ENCODE results near the gene C6orf15. TPM values are rescaled to one million over a fixed set of nuclear protein-coding genes. Genes with fewer than 3 reads are reported as not detected.

The C6orf15 gene
- total RNA-seq, 1 donor from 2014 or later, result not detected

DNA sequence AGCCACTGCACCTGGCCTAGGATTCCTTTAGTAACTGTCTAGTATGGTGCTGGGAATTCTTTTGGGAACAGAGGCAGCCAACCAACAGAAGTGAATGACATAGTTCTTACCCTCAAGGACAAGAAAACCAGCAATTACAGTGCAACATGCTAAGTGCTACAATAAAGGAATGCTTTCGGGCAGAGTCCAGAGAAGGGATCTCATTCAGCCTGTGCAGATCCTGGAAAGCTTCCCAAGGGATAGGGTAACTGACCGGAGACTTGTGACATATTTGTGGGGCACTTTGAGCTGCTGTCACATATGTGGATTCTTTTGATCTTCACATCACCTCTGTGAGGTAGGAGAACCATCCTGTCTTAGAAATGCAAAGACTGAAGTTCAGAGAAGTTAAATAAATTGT lies 46.8 kb downstream of the C6orf15 start:
- Mint-ChIP-seq H3K9me3 (peaks cover 5% of the 10 kb centered on the region), H3K27me3 (no peaks in the 10 kb centered on the region), H3K36me3 (no peaks in the 10 kb centered on the region), H3K4me3 (peak overlapping the region; percentile 69), H3K4me1 (ENCODE audit: unreplicated experiment) (peaks cover 19% of the 10 kb centered on the region), H3K27ac (peak overlapping the region; percentile 93)
- TF ChIP-seq, protein P1, sequence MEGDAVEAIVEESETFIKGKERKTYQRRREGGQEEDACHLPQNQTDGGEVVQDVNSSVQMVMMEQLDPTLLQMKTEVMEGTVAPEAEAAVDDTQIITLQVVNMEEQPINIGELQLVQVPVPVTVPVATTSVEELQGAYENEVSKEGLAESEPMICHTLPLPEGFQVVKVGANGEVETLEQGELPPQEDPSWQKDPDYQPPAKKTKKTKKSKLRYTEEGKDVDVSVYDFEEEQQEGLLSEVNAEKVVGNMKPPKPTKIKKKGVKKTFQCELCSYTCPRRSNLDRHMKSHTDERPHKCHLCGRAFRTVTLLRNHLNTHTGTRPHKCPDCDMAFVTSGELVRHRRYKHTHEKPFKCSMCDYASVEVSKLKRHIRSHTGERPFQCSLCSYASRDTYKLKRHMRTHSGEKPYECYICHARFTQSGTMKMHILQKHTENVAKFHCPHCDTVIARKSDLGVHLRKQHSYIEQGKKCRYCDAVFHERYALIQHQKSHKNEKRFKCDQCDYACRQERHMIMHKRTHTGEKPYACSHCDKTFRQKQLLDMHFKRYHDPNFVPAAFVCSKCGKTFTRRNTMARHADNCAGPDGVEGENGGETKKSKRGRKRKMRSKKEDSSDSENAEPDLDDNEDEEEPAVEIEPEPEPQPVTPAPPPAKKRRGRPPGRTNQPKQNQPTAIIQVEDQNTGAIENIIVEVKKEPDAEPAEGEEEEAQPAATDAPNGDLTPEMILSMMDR (conservative IDR thresholded peaks at IDR 0.05), result no peak
- DNase-seq (ENCODE audit: extremely low spot score, unreplicated experiment), result no peak

GRCh38 chr6:31063906-31064435 lies 48.4 kb downstream of the C6orf15 start:
- Mint-ChIP-seq H3K9me3 (peaks cover 5% of the 10 kb centered on the region), H3K36me3 (no peaks in the 10 kb centered on the region), H3K27ac (peak overlapping the region; percentile 94), H3K4me1 (ENCODE audit: unreplicated experiment) (peaks cover 15% of the 10 kb centered on the region), H3K27me3 (no peaks in the 10 kb centered on the region), H3K4me3 (peak overlapping the region; percentile 35)
- no peak for DNase-seq (ENCODE audit: extremely low spot score, unreplicated experiment)
- TF ChIP-seq, protein P1 (conservative IDR thresholded peaks at IDR 0.05), result no peak

Other genes with a start within 250 kb of the C6orf15 start
- gene DDR1, start 228.1 kb downstream of the C6orf15 start, total RNA-seq (ENCODE audit: low replicate concordance), result 197 and 315 TPM in 2 replicates
- 40.8 and 78.7 TPM in 2 replicates for gene GTF2H4, start 204.4 kb downstream of the C6orf15 start, total RNA-seq (ENCODE audit: low replicate concordance)
- 43.8 and 79.4 TPM in 2 replicates for gene VARS2, start 198.3 kb downstream of the C6orf15 start, total RNA-seq (ENCODE audit: low replicate concordance)
- gene SFTA2, start 180.4 kb downstream of the C6orf15 start, total RNA-seq (ENCODE audit: low replicate concordance), result 2.7 and 3.6 TPM in 2 replicates
- gene MUCL3, start 171.6 kb downstream of the C6orf15 start, total RNA-seq (ENCODE audit: low replicate concordance), result 0.31 and 3.5 TPM in 2 replicates
- 0.43 and 0.65 TPM in 2 replicates for gene MUC21, start 128.9 kb downstream of the C6orf15 start, total RNA-seq (ENCODE audit: low replicate concordance)
- 1.6 and 4.9 TPM in 2 replicates for gene MUC22, start 102.1 kb downstream of the C6orf15 start, total RNA-seq (ENCODE audit: low replicate concordance)
- not detected in 2 replicates for gene PSORS1C1, start 2.2 kb upstream of the C6orf15 start, total RNA-seq (ENCODE audit: low replicate concordance)
- gene CDSN, start 7.9 kb upstream of the C6orf15 start, total RNA-seq (ENCODE audit: low replicate concordance), result not detected in 2 replicates
- not detected in 2 replicates for gene PSORS1C2, start 26.5 kb upstream of the C6orf15 start, total RNA-seq (ENCODE audit: low replicate concordance)
- 21.9 and 36.8 TPM in 2 replicates for gene CCHCR1, start 45.2 kb upstream of the C6orf15 start, total RNA-seq (ENCODE audit: low replicate concordance)
- gene TCF19, start 46.0 kb upstream of the C6orf15 start, total RNA-seq (ENCODE audit: low replicate concordance), result 8.9 and 18.9 TPM in 2 replicates
- not detected in 2 replicates for gene POU5F1, start 58.1 kb upstream of the C6orf15 start, total RNA-seq (ENCODE audit: low replicate concordance)
- 188 and 347 TPM in 2 replicates for gene HLA-C, start 159.5 kb upstream of the C6orf15 start, total RNA-seq (ENCODE audit: low replicate concordance)
- 53.9 and 116 TPM in 2 replicates for gene HLA-B, start 244.6 kb upstream of the C6orf15 start, total RNA-seq (ENCODE audit: low replicate concordance)